Smooth muscle cell (in vitro differentiated cells): ENCODE data around the gene OPALIN. TPM values are rescaled to one million over a fixed set of nuclear protein-coding genes. Genes with fewer than 3 reads are reported as not detected.

Experiments used
- DNase-seq: peaks from one replicate; lab custom pipeline; 2025; ENCODE audit not compliant: unreplicated experiment; lab: John Stamatoyannopoulos, UW
- H2AFZ ChIP-seq: fragments of 200-600 bp; sonication (generic); 2 replicates; pipeline ENCODE4 v1.6.0; 2016; ENCODE audit warnings: antibody characterized with exemption, low read depth, mild to moderate bottlenecking
- H3F3A ChIP-seq: fragments of 200-600 bp; sonication (generic); 2 replicates; pipeline ENCODE4 v1.6.0; 2017; ENCODE audit warnings: antibody characterized with exemption, low read depth
- H3K27ac ChIP-seq: fragments of 200-600 bp; sonication (generic); 2 replicates; pipeline ENCODE4 v1.5.1; 2016; ENCODE audit warnings: low read depth, mild to moderate bottlenecking
- H3K27me3 ChIP-seq: fragments of 200-600 bp; sonication (generic); 2 replicates; pipeline ENCODE4 v1.6.1; 2016; ENCODE audit warnings: low read depth, mild to moderate bottlenecking
- H3K36me3 ChIP-seq: fragments of 200-600 bp; sonication (generic); 2 replicates; pipeline ENCODE4 v1.5.1; 2016; ENCODE audit warnings: low read depth
- H3K4me1 ChIP-seq: fragments of 200-600 bp; sonication (generic); 2 replicates; pipeline ENCODE4 v1.5.1; 2016; ENCODE audit warnings: low read depth
- H3K4me2 ChIP-seq: fragments of 200-600 bp; sonication (generic); 2 replicates; pipeline ENCODE4 v1.6.0; 2016; ENCODE audit warnings: mild to moderate bottlenecking
- H3K4me3 ChIP-seq: fragments of 200-600 bp; sonication (generic); 2 replicates; pipeline ENCODE4 v1.5.1; 2016; ENCODE audit warnings: mild to moderate bottlenecking
- H3K79me2 ChIP-seq: fragments of 200-600 bp; sonication (generic); 2 replicates; pipeline ENCODE4 v1.6.0; 2016; ENCODE audit warnings: low read depth, mild to moderate bottlenecking
- H3K9ac ChIP-seq: fragments of 200-600 bp; sonication (generic); 2 replicates; pipeline ENCODE4 v1.6.0; 2016; ENCODE audit warnings: low read depth
- H3K9me3 ChIP-seq: fragments of 200-600 bp; sonication (generic); replicated peaks from 2 replicates; pipeline ENCODE4 v1.5.1; 2016; ENCODE audit warnings: low read depth
- H4K20me1 ChIP-seq: fragments of 200-600 bp; sonication (generic); 2 replicates; pipeline ENCODE4 v1.6.0; 2016; ENCODE audit warnings: low read depth
- CTCF ChIP-seq: fragments of 200-600 bp; sonication (generic); IDR thresholded peaks from 2 replicates; pipeline ENCODE4 v1.5.1; 2017; ENCODE audit warnings: borderline replicate concordance, mild to moderate bottlenecking, antibody characterized with exemption; ENCODE audit not compliant: insufficient read depth, poor library complexity, severe bottlenecking
- WGBS: methylation state at CpG from one replicate; pipeline ENCODE4 v1.1.7; 2016; ENCODE audit warnings: low lambda C conversion rate; 5-methylcytosine and 5-hydroxymethylcytosine counted together
- polyA plus RNA-seq: library from polyadenylated mRNA; unstranded; fragments of >200 nt; fragmentation: Nextera tagmentation; extraction: Ambion mirVana; gene quantifications from 2 replicates; pipeline ENCODE4 v1.2.1, GENCODE V29; 2016
- total RNA-seq: library from RNA; depleted of rRNA; stranded (reverse); fragments of >200 nt; gene quantifications from 2 replicates; pipeline ENCODE4 v1.2.3, GENCODE V29; 2014

Gene OPALIN
- total and polyA plus RNA-seq, 2 experiments from 2014 or later, result not detected

- Histone ChIP-seq H3K4me3 (no peak overlapping the region), H3K27me3 (no peaks in the 10 kb centered on the region), H3K9ac (no peak overlapping the region), H3K27ac (no peak overlapping the region), H4K20me1 (no peaks in the 10 kb centered on the region), H2AFZ (no peak overlapping the region), H3F3A (no peaks in the 10 kb centered on the region), H3K9me3 (no peaks in the 10 kb centered on the region), H3K4me2 (no peak overlapping the region), H3K79me2 (no peaks in the 10 kb centered on the region), H3K36me3 (no peaks in the 10 kb centered on the region), H3K4me1 (peaks cover 33% of the 10 kb centered on the region)
- 91% methylated on average over 8 of the region's 8 CpGs for WGBS
- DNase-seq, result no peak
- no peak for TF ChIP-seq CTCF
Observed at GRCh38 chr10:96306516-96306915, 52.3 kb downstream of the OPALIN start.

- no peak for TF ChIP-seq CTCF
- H3K9ac ChIP-seq, result no peak overlapping the region
- H3K27ac ChIP-seq, result no peak overlapping the region
- H3K4me2 ChIP-seq, result no peak overlapping the region
- no peaks in the 10 kb centered on the region for H3K9me3 ChIP-seq
- H3K27me3 ChIP-seq, result peaks cover 2% of the 10 kb centered on the region
- no peak for DNase-seq
- no peak overlapping the region for H2AFZ ChIP-seq
- H3K79me2 ChIP-seq, result no peaks in the 10 kb centered on the region
- no peaks in the 10 kb centered on the region for H4K20me1 ChIP-seq
- no peaks in the 10 kb centered on the region for H3F3A ChIP-seq
- H3K4me3 ChIP-seq, result no peak overlapping the region
- H3K36me3 ChIP-seq, result no peaks in the 10 kb centered on the region
- H3K4me1 ChIP-seq, result peaks cover 22% of the 10 kb centered on the region
- 93% methylated on average over 3 of the region's 3 CpGs for WGBS
Observed at GRCh38 chr10:96305019-96305418, 53.8 kb downstream of the OPALIN start.

- no peak for DNase-seq
- no peak within 1 kb of the TSS for H3K4me3 ChIP-seq
- H3K4me2 ChIP-seq, result no peak within 1 kb of the TSS
- H3K27me3 ChIP-seq, result peaks cover 7% of the 10 kb centered on the region
- no peaks in the 10 kb centered on the region for H4K20me1 ChIP-seq
- H3K27ac ChIP-seq, result no peak within 1 kb of the TSS
- H3K79me2 ChIP-seq, result no peaks in the 10 kb centered on the region
- no peaks in the 10 kb centered on the region for H3K9me3 ChIP-seq
- TF ChIP-seq CTCF, result no peak
- H3K9ac ChIP-seq, result no peak within 1 kb of the TSS
- WGBS, result 94% methylated on average over 8 of the region's 8 CpGs
- no peaks in the 10 kb centered on the region for H3F3A ChIP-seq
- H2AFZ ChIP-seq, result no peak within 1 kb of the TSS
- H3K4me1 ChIP-seq, result peaks cover 14% of the 10 kb centered on the region
- no peaks in the 10 kb centered on the region for H3K36me3 ChIP-seq
Observed at GRCh38 chr10:96304230-96304629, 54.6 kb downstream of the OPALIN start, which contains the start of gene DNTT. Gene DNTT, plus strand, starts transcription at chr10:96304434. Its CDS starts 64 bp downstream, at chr10:96304498.

GRCh38 chr10:96301616-96302015 is 57.2 kb downstream of the OPALIN start:
- Histone ChIP-seq H3K79me2 (no peaks in the 10 kb centered on the region), H3K9me3 (no peaks in the 10 kb centered on the region), H4K20me1 (no peaks in the 10 kb centered on the region), H3K4me2 (no peak overlapping the region), H3K4me3 (no peak overlapping the region), H3K27ac (no peak overlapping the region), H3K9ac (no peak overlapping the region), H3K36me3 (no peaks in the 10 kb centered on the region), H3K4me1 (no peaks in the 10 kb centered on the region), H2AFZ (no peak overlapping the region), H3F3A (no peaks in the 10 kb centered on the region), H3K27me3 (peaks cover 7% of the 10 kb centered on the region)
- TF ChIP-seq CTCF, result no peak
- WGBS, result 60% methylated on average over 1 of the region's 1 CpG
- no peak for DNase-seq
